Measurements from ENCODE around the gene FBXO42. TPM values are rescaled to one million over a fixed set of nuclear protein-coding genes. Genes with fewer than 3 reads are reported as not detected.

The FBXO42 gene
- total and polyA plus RNA-seq, 9 of the 15 experiments (the other 6 are each of a cell fraction or from before 2014, with no cell fraction given), result 7.2 to 24.8 (median 17.4) TPM

GRCh38 chr1:16206547-16207317 is 145.5 kb downstream of the FBXO42 start:
- peak; percentile 95 for FAIRE-seq
- no TSS peak for BruUV-seq (replicated peaks)
- Histone ChIP-seq H4K20me1 (replicated peaks; ENCODE audit: control insufficient read depth, insufficient read depth, low read length) (no peaks in the 10 kb centered on the region), H3K4me3 (peak overlapping the region; percentile 54), H3K27me3 (ENCODE audit: control insufficient read depth in 2 of 2, insufficient read depth in 2 of 2, low read length in 2 of 2) (no peaks in the 10 kb centered on the region), H3K79me2 (ENCODE audit: control insufficient read depth, insufficient read depth, low read length) (peaks cover 8% of the 10 kb centered on the region; the same call in 2 of the 3 replicates), H3K36me3 (ENCODE audit: control insufficient read depth, insufficient read depth, low read length) (no peaks in the 10 kb centered on the region), H3K27ac (ENCODE audit: extremely low read depth, low read depth, low read length) (peak overlapping the region; percentile 97), H3K9ac (ENCODE audit: insufficient read depth in 1 of 2, low read depth in 2 of 2, low read length in 2 of 2) (peak overlapping the region; percentile 96 to 97), H3K9me1 (ENCODE audit: control insufficient read depth, insufficient read depth, low read length) (no peaks in the 10 kb centered on the region), H3K4me2 (ENCODE audit: insufficient read depth, low read length) (peak overlapping the region; percentile 97), H2AFZ (ENCODE audit: low read depth, low read length) (peak overlapping the region; percentile 91), H3K4me1 (replicated peaks in 1 of 2; ENCODE audit: control insufficient read depth in 2 of 2, insufficient read depth in 2 of 2, low read length in 2 of 2) (peaks cover 26 to 53% of the 10 kb centered on the region in 2 experiments), H3K9me3 (replicated peaks; ENCODE audit: control insufficient read depth, insufficient read depth, low read depth, low read length) (no peaks in the 10 kb centered on the region)
- intact Hi-C loops (cut with micrococcal nuclease) (loop anchor here (1.0 to 2.0 kb wide), 2 partner anchors 30 to 38 kb away; partner anchors contain the start of gene CPLANE2), in situ Hi-C loops (cut with MboI) (no loop called here)
- WGBS (ENCODE audit: insufficient coverage, low coverage, missing lambda C conversion rate), result under 1% methylated on average over 67 of the region's 87 CpGs
- CTCF ChIA-PET (ENCODE audit: low intra/inter-chr PET ratio), result interaction anchor here (0.8 to 2.7 kb wide), 2 partner anchors 38 to 156 kb away, joined by 3 to 13 read pairs; no protein-coding TSS in a partner anchor
- POLR2A ChIA-PET, result interaction anchor here (0.5 to 3.7 kb wide), 23 partner anchors 10 to 307 kb away, joined by 3 to 21 read pairs (median 3); partner anchors contain the start of genes CPLANE2 and FAM131C
- peak; percentile 96 to 100 (median 96) for DNase-seq (ENCODE audit: extremely low read depth in 1 of 4, low spot score in 3 of 4)
- ATAC-seq, result peak; percentile 94
- TF ChIP-seq TCF3 (CRISPR knock-in tag; IDR thresholded peaks at IDR 0.05), result no peak
- TF ChIP-seq CUX1 (CRISPR knock-in tag; IDR thresholded peaks at IDR 0.05), result no peak
- no peak for TF ChIP-seq POLR3A (IDR thresholded peaks at IDR 0.05; ENCODE audit: borderline replicate concordance, extremely low read depth, insufficient read depth, insufficient read length)
- TF ChIP-seq HLTF (IDR thresholded peaks at IDR 0.05), result no peak
- peak; percentile 94 for TF ChIP-seq HNRNPLL (IDR thresholded peaks at IDR 0.05; ENCODE audit: low read depth, low read length, poor library complexity, severe bottlenecking)
- TF ChIP-seq MYBL2 (IDR thresholded peaks at IDR 0.05; ENCODE audit: low read depth), result no peak
- TF ChIP-seq MYBL2 (CRISPR knock-in tag; IDR thresholded peaks at IDR 0.05; ENCODE audit: borderline replicate concordance), result no peak
- peak; percentile 34; the same call in 1 of the 2 replicates for TF ChIP-seq HCFC1 (IDR thresholded peaks at IDR 0.05; ENCODE audit: low read depth, low read length)
- TF ChIP-seq HNRNPK (IDR thresholded peaks at IDR 0.05; ENCODE audit: low read depth, low read length, poor library complexity, severe bottlenecking), result peak; percentile 92
- no peak for TF ChIP-seq ZNF217 (CRISPR knock-in tag; IDR thresholded peaks at IDR 0.05)
- no peak for TF ChIP-seq CHD1 (IDR thresholded peaks at IDR 0.05; ENCODE audit: low read length)
- no peak for TF ChIP-seq THAP7 (CRISPR knock-in tag; IDR thresholded peaks at IDR 0.05)
- TF ChIP-seq GATA2 (CRISPR knock-in tag; IDR thresholded peaks at IDR 0.05), result no peak
- 0 out of 2 replicates have a peak, but pooled peaks have one; percentile 71 for TF ChIP-seq E2F4 (CRISPR knock-in tag; IDR thresholded peaks at IDR 0.05; ENCODE audit: low read depth)

All from K562 (cell line).